GM23338 (cell line): ENCODE data around the gene C6. TPM values are rescaled to one million over a fixed set of nuclear protein-coding genes. Genes with fewer than 3 reads are reported as not detected.

ENCODE experiments used
- ATAC-seq: fragments of 200-7000 bp; cut with Tn5 transposase; 3 replicates; pipeline ENCODE4 v1.9.1; 2020
- DNase-seq: peaks from one replicate; pipeline ENCODE4 v3.0.0-alpha.2; 2015; ENCODE audit warnings: low spot score
- H2AFZ ChIP-seq: fragments of 200-600 bp; sonication (generic); 2 replicates; pipeline ENCODE4 v1.8.0; 2016; ENCODE audit warnings: antibody characterized with exemption, mild to moderate bottlenecking, moderate library complexity
- H3F3A ChIP-seq: fragments of 200-600 bp; sonication (generic); replicated peaks from 2 replicates; pipeline ENCODE4 v1.8.0; 2017; ENCODE audit warnings: antibody characterized with exemption, mixed run types, low read depth
- H3K27ac ChIP-seq: fragments of 200-600 bp; sonication (generic); 2 replicates; pipeline ENCODE4 v1.6.1; 2016; ENCODE audit warnings: low read depth
- H3K27me3 ChIP-seq: fragments of 200-600 bp; sonication (generic); 2 replicates; pipeline ENCODE4 v1.8.0; 2016; ENCODE audit warnings: mild to moderate bottlenecking, mixed run types, moderate library complexity; ENCODE audit not compliant: insufficient read depth
- H3K36me3 ChIP-seq: fragments of 200-600 bp; sonication (generic); 2 replicates; pipeline ENCODE4 v1.8.0; 2016; ENCODE audit warnings: mild to moderate bottlenecking; ENCODE audit not compliant: insufficient read depth
- H3K4me1 ChIP-seq: fragments of 200-600 bp; sonication (generic); 2 replicates; pipeline ENCODE4 v1.8.0; 2016; ENCODE audit warnings: mild to moderate bottlenecking, moderate library complexity; ENCODE audit not compliant: insufficient read depth
- H3K4me2 ChIP-seq: fragments of 200-600 bp; sonication (generic); 2 replicates; pipeline ENCODE4 v1.7.1; 2017; ENCODE audit warnings: mixed run types
- H3K4me3 ChIP-seq: fragments of 200-600 bp; sonication (generic); 2 replicates; pipeline ENCODE4 v1.6.1; 2016; ENCODE audit warnings: mixed run types
- H3K79me2 ChIP-seq: fragments of 200-600 bp; sonication (generic); replicated peaks from 2 replicates; pipeline ENCODE4 v1.8.0; 2017; ENCODE audit warnings: mild to moderate bottlenecking; ENCODE audit not compliant: insufficient read depth
- H3K9me2 ChIP-seq: fragments of 200-600 bp; sonication (generic); 2 replicates; pipeline ENCODE4 v1.8.0; 2017; ENCODE audit not compliant: insufficient read depth
- H4K20me1 ChIP-seq: fragments of 200-600 bp; sonication (generic); replicated peaks from 2 replicates; pipeline ENCODE4 v1.8.0; 2017; ENCODE audit warnings: mild to moderate bottlenecking; ENCODE audit not compliant: insufficient read depth
- H3K27ac Mint-ChIP-seq: 2 replicates; pipeline ENCODE4 v1.8.0; 2020; ENCODE audit warnings: inconsistent platforms, mild to moderate bottlenecking, moderate library complexity, mixed read lengths
- H3K27me3 Mint-ChIP-seq: 3 replicates; pipeline ENCODE4 v1.8.0; 2022; ENCODE audit warnings: low read depth, mild to moderate bottlenecking, moderate library complexity, mixed read lengths, inconsistent platforms; ENCODE audit not compliant: insufficient read depth, poor library complexity
- H3K36me3 Mint-ChIP-seq: 3 replicates; pipeline ENCODE4 v1.8.0; 2021; ENCODE audit warnings: low read depth, mild to moderate bottlenecking, inconsistent platforms, moderate library complexity, mixed read lengths
- H3K4me1 Mint-ChIP-seq: 3 replicates; pipeline ENCODE4 v1.8.0; 2020; ENCODE audit warnings: mild to moderate bottlenecking, inconsistent platforms, mixed read lengths
- H3K4me3 Mint-ChIP-seq: 3 replicates; pipeline ENCODE4 v1.8.0; 2021; ENCODE audit warnings: moderate library complexity, mild to moderate bottlenecking, inconsistent platforms, mixed read lengths
- H3K9me3 Mint-ChIP-seq: 3 replicates; pipeline ENCODE4 v1.8.0; 2020; ENCODE audit warnings: moderate library complexity, mild to moderate bottlenecking, inconsistent platforms, mixed read lengths
- CREB1 ChIP-seq: fragments of 250-450 bp; sonication (Bioruptor Pico); IDR thresholded peaks from 2 replicates; pipeline ENCODE4 v1.5.0; 2020; ENCODE audit warnings: low read depth, mild to moderate bottlenecking, moderate library complexity
- CTCF ChIP-seq, 2 experiments: fragments of 200-600 bp in 1 of 2; sonication (generic) in 1 of 2; conservative IDR thresholded peaks; 2 replicates each; pipeline versions ENCODE4 v1.5.1 to v1.6.1; 2016 to 2017; ENCODE audit warnings: antibody characterized with exemption in 2 of 2, low read depth in 2 of 2, mild to moderate bottlenecking in 2 of 2, moderate library complexity in 1 of 2
- EZH2 ChIP-seq: fragments of 200-600 bp; sonication (generic); IDR thresholded peaks from one replicate; pipeline ENCODE4 v1.8.0; 2017; ENCODE audit warnings: antibody characterized with exemption, mild to moderate bottlenecking, low read depth; ENCODE audit not compliant: unreplicated experiment
- JUNB ChIP-seq: IDR thresholded peaks from one replicate; pipeline ENCODE4 v1.6.1; 2016; ENCODE audit warnings: antibody characterized with exemption; ENCODE audit not compliant: unreplicated experiment
- POLR2AphosphoS5 ChIP-seq: IDR thresholded peaks from 2 replicates; pipeline ENCODE4 v1.6.1; 2016; ENCODE audit warnings: antibody characterized with exemption, low read depth
- REST ChIP-seq: IDR thresholded peaks from one replicate; pipeline ENCODE4 v1.6.1; 2018; ENCODE audit warnings: antibody characterized with exemption; ENCODE audit not compliant: unreplicated experiment
- STAT1 ChIP-seq: IDR thresholded peaks from one replicate; pipeline ENCODE4 v1.6.1; 2016; ENCODE audit warnings: antibody characterized with exemption; ENCODE audit not compliant: unreplicated experiment
- ZNF114 ChIP-seq: fragments of 250-450 bp; sonication (Bioruptor Pico); IDR thresholded peaks from 2 replicates; pipeline ENCODE4 v1.5.0; 2020; ENCODE audit warnings: mild to moderate bottlenecking, moderate library complexity
- ZNF331 ChIP-seq: fragments of 250-450 bp; sonication (Bioruptor Pico); IDR thresholded peaks from 2 replicates; pipeline ENCODE4 v1.5.0; 2020; ENCODE audit warnings: low read depth, mild to moderate bottlenecking, moderate library complexity
- ZNF462 ChIP-seq: fragments of 250-450 bp; sonication (Bioruptor Pico); IDR thresholded peaks from 2 replicates; pipeline ENCODE4 v1.5.0; 2020; ENCODE audit warnings: mild to moderate bottlenecking, moderate library complexity
- polyA plus RNA-seq: library from polyadenylated mRNA; unstranded; fragments of >200 nt; fragmentation: Nextera tagmentation; extraction: Ambion mirVana; gene quantifications from 2 replicates; pipeline ENCODE4 v1.2.1, GENCODE V29; 2016
- total RNA-seq: library from RNA; depleted of rRNA; stranded (reverse); fragments of >200 nt; shearing (Covaris generic); gene quantifications from 2 replicates; pipeline ENCODE4 v1.2.3, GENCODE V29; 2014

Gene C6
- total and polyA plus RNA-seq, 2 experiments from 2014 or later: not detected

GRCh38 chr5:41154491-41154890 lies 58.8 kb downstream of the C6 start:
- no peaks in the 10 kb centered on the region for H3K79me2 ChIP-seq
- no peaks in the 10 kb centered on the region for H3F3A ChIP-seq
- H3K4me1 Mint-ChIP-seq: no peaks in the 10 kb centered on the region
- no peak overlapping the region for H3K4me3 Mint-ChIP-seq
- no peaks in the 10 kb centered on the region for H3K36me3 ChIP-seq
- ATAC-seq (no peak), DNase-seq (no peak)
- H3K9me3 Mint-ChIP-seq: no peaks in the 10 kb centered on the region
- H3K9me2 ChIP-seq: no peaks in the 10 kb centered on the region; the same call in 1 of the 2 replicates
- peaks cover 4% of the 10 kb centered on the region for H3K27me3 Mint-ChIP-seq
- no peaks in the 10 kb centered on the region for H3K27me3 ChIP-seq
- no peaks in the 10 kb centered on the region for H4K20me1 ChIP-seq
- H3K4me2 ChIP-seq: no peak overlapping the region
- no peak overlapping the region for H2AFZ ChIP-seq
- H3K27ac Mint-ChIP-seq: no peak overlapping the region
- no peak overlapping the region for H3K27ac ChIP-seq
- H3K4me3 ChIP-seq: no peak overlapping the region
- H3K4me1 ChIP-seq: no peaks in the 10 kb centered on the region
- TF ChIP-seq CTCF (conservative IDR thresholded peaks at IDR 0.05; ENCODE audit: low read depth in 2 of 2) (no peak), ZNF462 (CRISPR knock-in tag) (no peak), ZNF114 (CRISPR knock-in tag) (no peak), EZH2 (no peak), ZNF331 (no peak), STAT1 (no peak), JUNB (no peak), REST (no peak), CREB1 (CRISPR knock-in tag) (no peak), POLR2AphosphoS5 (no peak)
- no peaks in the 10 kb centered on the region for H3K36me3 Mint-ChIP-seq
